IMR-90 (cell line): ENCODE data around the gene PPP6C. TPM values are rescaled to one million over a fixed set of nuclear protein-coding genes. Genes with fewer than 3 reads are reported as not detected.
"Not testable (repeated sequence)": the region's sequence is repeated elsewhere in the genome, so short reads cannot be mapped to it uniquely, and the experiment has no call there.

Experiments
- ATAC-seq: fragments of 200-7000 bp; cut with Tn5 transposase; 2 replicates; pipeline ENCODE4 v1.9.1; 2020; ENCODE audit warnings: low read depth, mild to moderate bottlenecking, moderate library complexity
- BruUV-seq: library from RNA; stranded (reverse); fragments of 400-500 nt; replicated peaks from 2 replicates; lab custom pipeline; 2021; lab: Mats Ljungman, UMichigan
- CTCF ChIA-PET: fragments of 300-600 bp; formaldehyde crosslinking; extraction: SDS; loops from one replicate; lab custom pipeline; 2021; ENCODE audit warnings: antibody characterized with exemption; lab: Yijun Ruan, JAX
- POLR2A ChIA-PET: fragments of 300-600 bp; sonication (Branson Sonifier 250); formaldehyde crosslinking; loops from one replicate; lab custom pipeline; 2022; ENCODE audit warnings: antibody characterized with exemption; ENCODE audit not compliant: unreplicated experiment; lab: Charles Lee
- DNase-seq: peaks from one replicate; pipeline ENCODE4 v3.0.0; 2013
- H2AFZ ChIP-seq: replicated peaks from 2 replicates; pipeline ENCODE3; 2013; ENCODE audit warnings: low read length, mild to moderate bottlenecking; ENCODE audit not compliant: poor library complexity
- H2AK5ac ChIP-seq: 2 replicates; pipeline ENCODE4 v1.6.1; 2013; ENCODE audit warnings: low read depth, low read length, inconsistent platforms
- H2AK9ac ChIP-seq: replicated peaks from 2 replicates; pipeline ENCODE3; 2013; ENCODE audit warnings: mild to moderate bottlenecking, low read depth, low read length, moderate library complexity; ENCODE audit not compliant: poor library complexity
- H2BK120ac ChIP-seq: 2 replicates; pipeline ENCODE4 v1.6.1; 2013; ENCODE audit warnings: low read depth, low read length, inconsistent platforms
- H2BK15ac ChIP-seq: 3 replicates; pipeline ENCODE4 v1.6.1; 2013; ENCODE audit warnings: low read depth, low read length, inconsistent platforms
- H2BK20ac ChIP-seq: 2 replicates; pipeline ENCODE4 v1.6.1; 2013; ENCODE audit warnings: low read depth, mild to moderate bottlenecking, inconsistent platforms, low read length, moderate library complexity
- H2BK5ac ChIP-seq: 2 replicates; pipeline ENCODE4 v1.6.1; 2013; ENCODE audit warnings: mild to moderate bottlenecking, low read depth, low read length, inconsistent platforms; ENCODE audit not compliant: poor library complexity, severe bottlenecking
- H3K14ac ChIP-seq: replicated peaks from 2 replicates; pipeline ENCODE4 v1.6.1; 2013; ENCODE audit warnings: low read depth, low read length, inconsistent platforms
- H3K18ac ChIP-seq: 2 replicates; pipeline ENCODE4 v1.6.1; 2013; ENCODE audit warnings: low read depth, low read length, control low read depth
- H3K23ac ChIP-seq: 2 replicates; pipeline ENCODE4 v1.6.1; 2013; ENCODE audit warnings: low read depth, low read length, inconsistent platforms
- H3K27ac ChIP-seq: 2 replicates; pipeline ENCODE4 v1.5.1; 2013; ENCODE audit warnings: mild to moderate bottlenecking, control low read depth, low read length; ENCODE audit not compliant: insufficient read depth
- H3K27me3 ChIP-seq: 2 replicates; pipeline ENCODE4 v1.6.1; 2013; ENCODE audit warnings: low read length; ENCODE audit not compliant: control insufficient read depth, insufficient read depth
- H3K36me3 ChIP-seq: 2 replicates; pipeline ENCODE4 v1.6.1; 2013; ENCODE audit warnings: low read length, mixed read lengths; ENCODE audit not compliant: control insufficient read depth, insufficient read depth
- H3K4ac ChIP-seq: 2 replicates; pipeline ENCODE4 v1.6.1; 2013; ENCODE audit warnings: low read depth, low read length, inconsistent platforms
- H3K4me1 ChIP-seq: 2 replicates; pipeline ENCODE4 v1.6.1; 2013; ENCODE audit warnings: low read length, mixed read lengths; ENCODE audit not compliant: control insufficient read depth, insufficient read depth
- H3K4me2 ChIP-seq: 2 replicates; pipeline ENCODE4 v1.6.1; 2013; ENCODE audit warnings: low read depth, mild to moderate bottlenecking, control low read depth, low read length, moderate library complexity
- H3K4me3 ChIP-seq: 2 replicates; pipeline ENCODE4 v1.5.1; 2013; ENCODE audit warnings: low read depth, mild to moderate bottlenecking, control low read depth, low read length, moderate library complexity; ENCODE audit not compliant: insufficient read depth
- H3K56ac ChIP-seq: 2 replicates; pipeline ENCODE4 v1.6.1; 2013; ENCODE audit warnings: low read length, inconsistent platforms; ENCODE audit not compliant: insufficient read depth; ENCODE audit errors: extremely low read depth
- H3K79me1 ChIP-seq, 2 experiments: 2 replicates each; pipeline ENCODE4 v1.6.1; 2013; ENCODE audit warnings: low read length in 2 of 2, inconsistent platforms in 1 of 2, low read depth in 1 of 2
- H3K9ac ChIP-seq: 2 replicates; pipeline ENCODE4 v1.6.1; 2013; ENCODE audit warnings: low read depth, low read length, control low read depth
- H3K9me1 ChIP-seq: 2 replicates; pipeline ENCODE4 v1.6.1; 2013; ENCODE audit warnings: low read length, inconsistent platforms; ENCODE audit not compliant: insufficient read depth
- H3K9me3 ChIP-seq: 2 replicates; pipeline ENCODE4 v1.6.1; 2013; ENCODE audit warnings: low read length; ENCODE audit not compliant: control insufficient read depth, insufficient read depth
- H4K20me1 ChIP-seq: 2 replicates; pipeline ENCODE4 v1.6.1; 2013; ENCODE audit warnings: low read length, inconsistent platforms; ENCODE audit not compliant: insufficient read depth
- H4K5ac ChIP-seq: 2 replicates; pipeline ENCODE4 v1.6.1; 2013; ENCODE audit warnings: mild to moderate bottlenecking, low read depth, low read length, control low read depth
- H4K8ac ChIP-seq, 2 experiments: 2 replicates each; pipeline ENCODE4 v1.6.1; 2013; ENCODE audit warnings: low read depth in 2 of 2, low read length in 2 of 2, control low read depth in 1 of 2, inconsistent platforms in 1 of 2
- H4K91ac ChIP-seq: 2 replicates; pipeline ENCODE4 v1.6.1; 2013; ENCODE audit warnings: low read depth, low read length, inconsistent platforms; ENCODE audit not compliant: insufficient read depth
- WGBS, 2 experiments: methylation state at CpG; one replicate each; pipeline versions ENCODE4 v1.1.5 to v1.1.7; 2013; ENCODE audit warnings: missing lambda C conversion rate in 2 of 2; ENCODE audit not compliant: insufficient read length in 1 of 2; ENCODE audit errors: extremely low coverage in 2 of 2; 5-methylcytosine and 5-hydroxymethylcytosine counted together
- dilution Hi-C: fragments of 300-500 bp; cut with HindIII; formaldehyde crosslinking; loops from one replicate; pipeline ENCODE4 v1.14.3; 2018; ENCODE audit warnings: low sequenced_read_pairs; ENCODE audit not compliant: unreplicated experiment
- in situ Hi-C: fragments of 300-500 bp; cut with MboI; formaldehyde crosslinking; loops from 3 replicates; pipeline ENCODE4 v1.14.3; 2019; ENCODE audit warnings: low sequenced_read_pairs, inconsistent platforms, mixed read lengths
- intact Hi-C: fragments of 100-400 bp; cut with micrococcal nuclease; formaldehyde crosslinking; loops from 2 replicates; pipeline ENCODE4 v1.10.0; 2022
- polyA plus RNA-seq, 3 experiments: library from polyadenylated mRNA; depleted of rRNA; stranded (reverse); fragments of >200 nt; gene quantifications; 2 replicates each; pipeline ENCODE4 v1.2.3, GENCODE V29; 2012; ENCODE audit warnings: low replicate concordance in 1 of 3
- total RNA-seq: library from RNA; depleted of rRNA; stranded (reverse); fragments of >200 nt; gene quantifications from 2 replicates; pipeline ENCODE4 v1.2.3, GENCODE V29; 2012

Gene PPP6C
- total and polyA plus RNA-seq, 2 of the 4 experiments (the other 2 are of a cell fraction): 14.5 to 15.4 TPM

- H3K4me3 ChIP-seq, H3K9me3 ChIP-seq, POLR2A ChIA-PET, dilution Hi-C loops, H4K91ac ChIP-seq, H4K5ac ChIP-seq, H3K4me1 ChIP-seq, H4K8ac ChIP-seq, DNase-seq, H3K4ac ChIP-seq, BruUV-seq, H3K9ac ChIP-seq, H2BK20ac ChIP-seq, H2AK9ac ChIP-seq, in situ Hi-C loops, H3K18ac ChIP-seq, H2AFZ ChIP-seq, H2BK15ac ChIP-seq, H3K9me1 ChIP-seq, H3K27me3 ChIP-seq, H3K56ac ChIP-seq, H2BK120ac ChIP-seq, H3K4me2 ChIP-seq, H2AK5ac ChIP-seq, intact Hi-C loops, H3K23ac ChIP-seq, H3K14ac ChIP-seq: not testable (repeated sequence)
- Histone ChIP-seq H2BK5ac (peak overlapping the region; percentile 72), H3K79me1 (peaks cover 3 to 32% of the 10 kb centered on the region in 2 experiments), H3K27ac (peak overlapping the region; percentile 17; the same call in 1 of the 2 replicates), H3K36me3 (peaks cover 40% of the 10 kb centered on the region), H4K20me1 (peaks cover 51% of the 10 kb centered on the region)
- peak; percentile 8 for ATAC-seq
- WGBS, 2 experiments: no CpG with 5 or more reads among the region's 8 CpGs
- CTCF ChIA-PET: interaction anchor here (0.6 kb wide), 1 partner anchor 9 kb away, joined by 5 read pairs; no protein-coding TSS in a partner anchor
These were observed 44.5 kb upstream of the PPP6C start for GRCh38 chr9:125234099-125234498.
